ENCODE results near the gene COX5B. TPM values are rescaled to one million over a fixed set of nuclear protein-coding genes. Genes with fewer than 3 reads are reported as not detected.

Gene COX5B
- total RNA-seq, 1 donor from 2014 or later, result 156 TPM

DNA sequence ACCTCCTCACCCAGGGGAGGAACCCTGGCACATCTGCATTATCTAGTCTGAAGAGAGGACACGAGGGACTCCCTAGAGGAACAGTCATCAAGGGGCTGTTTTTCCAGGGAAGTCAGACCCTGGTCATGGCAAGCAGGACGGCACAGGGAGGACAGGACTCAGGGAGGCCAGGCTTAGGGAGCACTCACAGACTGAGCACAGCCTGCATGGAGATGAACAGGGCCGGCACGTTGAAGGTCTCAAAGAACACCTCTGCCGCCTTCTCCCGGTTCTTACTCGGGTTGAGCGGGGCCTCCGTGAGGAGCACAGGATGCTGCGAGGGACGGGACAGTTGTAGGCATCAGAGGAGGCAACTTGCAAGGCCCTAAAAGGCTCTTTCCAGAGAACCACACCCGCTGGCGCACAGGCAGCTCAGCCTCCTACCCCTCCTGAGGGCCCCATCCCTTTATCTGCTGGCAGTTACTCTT lies 12.9 kb downstream of the COX5B start:
- TF ChIP-seq, protein P1, sequence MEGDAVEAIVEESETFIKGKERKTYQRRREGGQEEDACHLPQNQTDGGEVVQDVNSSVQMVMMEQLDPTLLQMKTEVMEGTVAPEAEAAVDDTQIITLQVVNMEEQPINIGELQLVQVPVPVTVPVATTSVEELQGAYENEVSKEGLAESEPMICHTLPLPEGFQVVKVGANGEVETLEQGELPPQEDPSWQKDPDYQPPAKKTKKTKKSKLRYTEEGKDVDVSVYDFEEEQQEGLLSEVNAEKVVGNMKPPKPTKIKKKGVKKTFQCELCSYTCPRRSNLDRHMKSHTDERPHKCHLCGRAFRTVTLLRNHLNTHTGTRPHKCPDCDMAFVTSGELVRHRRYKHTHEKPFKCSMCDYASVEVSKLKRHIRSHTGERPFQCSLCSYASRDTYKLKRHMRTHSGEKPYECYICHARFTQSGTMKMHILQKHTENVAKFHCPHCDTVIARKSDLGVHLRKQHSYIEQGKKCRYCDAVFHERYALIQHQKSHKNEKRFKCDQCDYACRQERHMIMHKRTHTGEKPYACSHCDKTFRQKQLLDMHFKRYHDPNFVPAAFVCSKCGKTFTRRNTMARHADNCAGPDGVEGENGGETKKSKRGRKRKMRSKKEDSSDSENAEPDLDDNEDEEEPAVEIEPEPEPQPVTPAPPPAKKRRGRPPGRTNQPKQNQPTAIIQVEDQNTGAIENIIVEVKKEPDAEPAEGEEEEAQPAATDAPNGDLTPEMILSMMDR (IDR thresholded peaks at IDR 0.05), result no peak
- Mint-ChIP-seq H3K9me3 (no peaks in the 10 kb centered on the region), H3K4me3 (no peak overlapping the region), H3K27me3 (no peaks in the 10 kb centered on the region), H3K36me3 (ENCODE audit: low read depth) (peaks cover 59% of the 10 kb centered on the region), H3K27ac (no peak overlapping the region), H3K4me1 (peaks cover 23% of the 10 kb centered on the region)
- ATAC-seq (ENCODE audit: low read depth) (no peak), DNase-seq (no peak)
- ChIA-PET CTCF (no interaction called here), POLR2A (interaction anchor here (7.5 kb wide), 1 partner anchor 11 kb away, joined by 207 read pairs; the partner anchor contains the start of gene COX5B)
- intact Hi-C loops (cut with micrococcal nuclease), result no loop called here

DNA sequence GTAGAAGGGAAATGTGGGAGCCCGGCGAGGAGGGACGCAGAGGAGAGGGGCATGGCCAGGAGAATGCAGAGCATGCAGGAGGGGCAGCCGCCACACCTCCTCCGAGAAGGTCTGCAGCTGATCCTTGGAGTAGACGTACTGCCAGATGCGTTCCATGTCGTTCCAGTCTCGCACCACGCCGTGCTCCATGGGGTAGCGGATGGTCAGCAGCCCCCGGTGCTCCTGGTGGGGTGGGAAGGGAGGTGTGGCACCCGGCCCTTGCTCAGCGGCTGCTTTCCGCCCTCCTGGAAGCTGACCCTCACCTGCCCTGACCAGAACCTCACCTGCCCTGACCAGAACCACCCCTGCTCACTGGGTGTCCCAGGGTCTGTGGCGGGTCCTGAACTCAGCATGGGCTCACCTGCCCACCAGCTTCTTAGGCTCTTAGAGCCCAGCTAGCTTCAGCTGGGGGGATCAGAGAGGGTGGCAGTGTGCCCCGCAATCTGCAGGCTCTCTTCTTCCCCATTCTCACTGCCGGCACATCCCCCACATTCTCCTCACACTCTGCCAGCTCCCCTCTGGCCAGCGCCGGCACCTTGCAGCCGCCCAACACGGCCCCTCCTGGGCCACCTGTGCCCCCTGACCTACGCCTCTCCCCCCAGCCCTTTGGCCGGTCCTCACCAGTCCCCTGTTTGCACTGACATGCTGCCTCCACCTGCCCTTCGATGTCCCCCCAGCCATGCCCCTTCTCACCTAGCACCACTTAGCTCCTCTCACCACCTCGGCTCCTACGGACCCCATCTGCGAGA lies 13.6 kb downstream of the COX5B start:
- no peak overlapping the region for H3K27ac Mint-ChIP-seq
- CTCF ChIA-PET, result interaction anchor here (0.7 kb wide), 1 partner anchor 828 kb away, joined by 3 read pairs; no protein-coding TSS in a partner anchor
- no peak for ATAC-seq (ENCODE audit: low read depth)
- intact Hi-C loops (cut with micrococcal nuclease), result loop anchor here (5.0 to 10.0 kb wide), 8 partner anchors 88 to 1833 kb away; partner anchors contain the start of genes ANKRD39, C2orf15, CNNM3 and CNNM4
- DNase-seq, result no peak
- no peaks in the 10 kb centered on the region for H3K9me3 Mint-ChIP-seq
- no peaks in the 10 kb centered on the region for H3K27me3 Mint-ChIP-seq
- H3K36me3 Mint-ChIP-seq (ENCODE audit: low read depth), result peaks cover 57% of the 10 kb centered on the region
- H3K4me3 Mint-ChIP-seq, result no peak overlapping the region
- peaks cover 23% of the 10 kb centered on the region for H3K4me1 Mint-ChIP-seq
- POLR2A ChIA-PET, result interaction anchor here (7.5 kb wide), 1 partner anchor 12 kb away, joined by 207 read pairs; the partner anchor contains the start of gene COX5B
- TF ChIP-seq, protein P1 (IDR thresholded peaks at IDR 0.05), result no peak

DNA sequence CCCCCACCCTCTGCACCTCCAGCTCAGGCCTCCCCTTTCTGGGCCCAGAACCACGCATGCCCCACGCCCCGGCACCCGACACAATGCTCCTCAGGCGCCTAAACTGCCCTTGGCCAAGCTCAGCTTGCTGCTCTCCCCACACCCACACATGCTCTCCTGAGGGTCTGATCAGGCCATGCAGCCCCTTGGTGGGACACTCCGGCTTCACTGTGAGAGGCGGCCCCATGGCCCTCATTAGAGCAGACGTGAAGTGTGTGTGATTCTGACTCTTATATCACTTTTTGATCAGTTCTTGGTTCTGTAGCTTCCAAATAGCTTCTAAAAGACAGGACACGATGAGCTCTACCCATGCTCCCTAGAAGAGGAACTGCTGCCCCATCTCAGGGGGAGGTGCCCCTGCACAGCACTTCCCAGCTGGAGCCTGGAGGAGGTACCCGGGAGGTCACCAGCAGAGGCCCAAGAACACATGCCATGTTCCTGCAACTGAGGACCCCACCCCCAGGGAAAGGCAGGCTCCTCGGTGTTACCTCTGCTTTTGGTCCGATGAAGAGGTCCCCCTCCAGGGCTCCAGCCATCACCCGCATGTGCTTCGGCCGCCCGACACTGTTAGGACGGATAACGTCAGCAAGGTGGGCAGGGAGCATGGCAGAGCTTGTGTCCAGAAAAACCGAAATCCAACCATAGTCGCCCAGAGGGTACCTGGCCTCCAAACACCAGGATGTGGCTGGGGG lies 14.3 kb downstream of the COX5B start:
- peaks cover 51% of the 10 kb centered on the region for H3K36me3 Mint-ChIP-seq (ENCODE audit: low read depth)
- CTCF ChIA-PET, result interaction anchor here (0.7 kb wide), 1 partner anchor 827 kb away, joined by 3 read pairs; no protein-coding TSS in a partner anchor
- no peak for DNase-seq
- H3K4me1 Mint-ChIP-seq, result peaks cover 28% of the 10 kb centered on the region
- TF ChIP-seq, protein P1 (IDR thresholded peaks at IDR 0.05), result no peak
- no peak overlapping the region for H3K4me3 Mint-ChIP-seq
- POLR2A ChIA-PET, result interaction anchor here (7.5 kb wide), 1 partner anchor 13 kb away, joined by 207 read pairs; the partner anchor contains the start of gene COX5B
- ATAC-seq (ENCODE audit: low read depth), result no peak
- no peaks in the 10 kb centered on the region for H3K27me3 Mint-ChIP-seq
- no peak overlapping the region for H3K27ac Mint-ChIP-seq
- intact Hi-C loops (cut with micrococcal nuclease), result loop anchor here (5.0 to 10.0 kb wide), 8 partner anchors 87 to 1832 kb away; partner anchors contain the start of genes ANKRD39, C2orf15, CNNM3 and CNNM4
- H3K9me3 Mint-ChIP-seq, result no peaks in the 10 kb centered on the region

DNA sequence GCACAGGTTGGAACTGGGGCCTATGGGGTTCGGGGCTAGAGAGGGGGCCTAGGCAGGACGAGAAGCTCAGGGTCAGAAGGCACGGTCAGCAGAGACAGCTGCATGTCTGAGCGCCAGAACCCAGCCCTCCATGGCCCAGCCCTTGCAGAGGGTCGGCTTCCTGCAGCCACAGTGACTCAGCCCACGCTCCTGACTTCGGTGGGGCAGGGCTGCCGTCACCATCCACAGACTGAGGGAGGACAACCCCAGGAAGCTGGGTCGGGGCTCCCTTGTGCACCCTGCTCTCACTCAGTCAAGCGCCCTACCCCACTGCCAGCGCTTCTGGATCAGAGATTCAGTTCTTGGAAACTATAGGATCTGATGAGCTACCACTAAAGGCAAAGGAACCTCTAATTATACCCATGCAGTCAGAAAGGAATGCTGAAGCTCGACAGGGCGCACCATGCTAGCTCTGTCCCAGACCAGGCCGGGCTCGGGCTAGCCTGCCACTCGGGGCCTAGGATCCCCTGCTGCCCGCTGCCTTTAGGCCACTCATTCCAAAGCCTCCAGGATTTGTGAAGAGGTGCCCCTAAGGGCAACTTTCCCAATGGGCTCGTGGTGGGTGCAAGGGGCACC lies 15.0 kb downstream of the COX5B start:
- peaks cover 28% of the 10 kb centered on the region for H3K4me1 Mint-ChIP-seq
- TF ChIP-seq, protein P1 (IDR thresholded peaks at IDR 0.05), result no peak
- ChIA-PET CTCF (no interaction called here), POLR2A (interaction anchor here (7.5 kb wide), 1 partner anchor 14 kb away, joined by 207 read pairs; the partner anchor contains the start of gene COX5B)
- ATAC-seq (ENCODE audit: low read depth) (no peak), DNase-seq (no peak)
- no peak overlapping the region for H3K4me3 Mint-ChIP-seq
- intact Hi-C loops (cut with micrococcal nuclease), result loop anchor here (5.0 to 10.0 kb wide), 8 partner anchors 86 to 1831 kb away; partner anchors contain the start of genes ANKRD39, C2orf15, CNNM3 and CNNM4
- no peaks in the 10 kb centered on the region for H3K9me3 Mint-ChIP-seq
- no peaks in the 10 kb centered on the region for H3K27me3 Mint-ChIP-seq
- peaks cover 48% of the 10 kb centered on the region for H3K36me3 Mint-ChIP-seq (ENCODE audit: low read depth)
- H3K27ac Mint-ChIP-seq, result no peak overlapping the region

All from activated B cell treated with CpG ODN at 0.5 μM for 24 hours (primary cell).